Glutamatergic neuron (in vitro differentiated cells): ENCODE data around the gene IKZF2. TPM values are rescaled to one million over a fixed set of nuclear protein-coding genes. Genes with fewer than 3 reads are reported as not detected.

Source experiments
- DNase-seq: peaks from one replicate; pipeline ENCODE4 v3.0.0; 2022
- H3K27ac Mint-ChIP-seq: one replicate; pipeline ENCODE4 v1.8.0; 2020; ENCODE audit warnings: mild to moderate bottlenecking, mixed read lengths, inconsistent platforms; ENCODE audit not compliant: unreplicated experiment
- H3K27me3 Mint-ChIP-seq: one replicate; pipeline ENCODE4 v1.8.0; 2020; ENCODE audit warnings: mild to moderate bottlenecking, moderate library complexity, mixed read lengths, inconsistent platforms; ENCODE audit not compliant: unreplicated experiment
- H3K36me3 Mint-ChIP-seq: one replicate; pipeline ENCODE4 v1.8.0; 2020; ENCODE audit warnings: mild to moderate bottlenecking, mixed read lengths, inconsistent platforms; ENCODE audit not compliant: unreplicated experiment
- H3K4me1 Mint-ChIP-seq: one replicate; pipeline ENCODE4 v1.8.0; 2020; ENCODE audit warnings: mild to moderate bottlenecking, low read depth, mixed read lengths, inconsistent platforms; ENCODE audit not compliant: unreplicated experiment
- H3K4me3 Mint-ChIP-seq: one replicate; pipeline ENCODE4 v1.8.0; 2020; ENCODE audit warnings: mild to moderate bottlenecking, mixed read lengths, inconsistent platforms; ENCODE audit not compliant: unreplicated experiment
- H3K9me3 Mint-ChIP-seq: one replicate; pipeline ENCODE4 v1.8.0; 2020; ENCODE audit warnings: mild to moderate bottlenecking, moderate library complexity, mixed read lengths, inconsistent platforms; ENCODE audit not compliant: unreplicated experiment
- CTCF ChIP-seq: fragments of 200-600 bp; sonication (generic); IDR thresholded peaks from one replicate; pipeline ENCODE4 v1.5.0; 2021; ENCODE audit not compliant: partially characterized antibody, unreplicated experiment
- total RNA-seq: library from RNA; stranded (reverse); fragmentation: NEBNext Ultra II Directional; extraction: Animal tissue kit (Norgen Biotek cat#: 25700); gene quantifications from one replicate; pipeline ENCODE4 v1.2.1, GENCODE V29; 2021; ENCODE audit not compliant: unreplicated experiment

IKZF2 gene
- total RNA-seq, 1 donor from 2014 or later: 1.8 TPM

- DNase-seq: no peak
- Mint-ChIP-seq H3K36me3 (no peaks in the 10 kb centered on the region), H3K9me3 (no peaks in the 10 kb centered on the region), H3K27ac (no peak overlapping the region), H3K4me1 (no peaks in the 10 kb centered on the region), H3K27me3 (no peaks in the 10 kb centered on the region), H3K4me3 (no peak overlapping the region)
- no peak for TF ChIP-seq CTCF
Observed at GRCh38 chr2:213101692-213102460, 49.5 kb downstream of the IKZF2 start.

DNA sequence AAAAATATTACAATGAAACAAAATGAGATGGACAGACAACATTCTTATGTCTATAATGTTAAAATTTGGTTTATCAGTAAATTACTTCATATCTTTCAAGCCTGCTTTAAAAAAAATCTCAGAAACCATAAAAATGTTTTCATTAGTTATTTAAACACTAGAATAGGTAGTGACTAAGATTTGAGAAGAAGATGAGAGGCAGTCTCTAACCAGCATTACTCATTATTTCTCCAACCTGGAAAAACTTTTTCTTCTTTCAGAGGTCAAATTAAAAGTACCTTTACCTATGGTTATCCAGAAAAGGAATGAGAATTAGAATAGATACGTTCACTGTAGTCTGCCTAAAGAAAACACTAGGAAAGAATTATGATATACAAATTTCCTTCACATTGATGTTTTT is 50.3 kb downstream of the IKZF2 start:
- no peak for TF ChIP-seq CTCF
- Mint-ChIP-seq H3K4me1 (no peaks in the 10 kb centered on the region), H3K27ac (no peak overlapping the region), H3K4me3 (no peak overlapping the region), H3K36me3 (no peaks in the 10 kb centered on the region), H3K9me3 (no peaks in the 10 kb centered on the region), H3K27me3 (no peaks in the 10 kb centered on the region)
- no peak for DNase-seq

- Mint-ChIP-seq H3K27me3 (no peaks in the 10 kb centered on the region), H3K9me3 (no peaks in the 10 kb centered on the region), H3K36me3 (no peaks in the 10 kb centered on the region), H3K27ac (no peak overlapping the region), H3K4me3 (no peak overlapping the region), H3K4me1 (no peaks in the 10 kb centered on the region)
- TF ChIP-seq CTCF: no peak
- DNase-seq: no peak
Observed at GRCh38 chr2:213098612-213099011, 52.8 kb downstream of the IKZF2 start.

- no peak for TF ChIP-seq CTCF
- Mint-ChIP-seq H3K9me3 (no peaks in the 10 kb centered on the region), H3K4me3 (no peak overlapping the region), H3K27ac (no peak overlapping the region), H3K4me1 (no peaks in the 10 kb centered on the region), H3K27me3 (no peaks in the 10 kb centered on the region), H3K36me3 (no peaks in the 10 kb centered on the region)
- DNase-seq: no peak
Observed at GRCh38 chr2:213091765-213092164, 59.6 kb downstream of the IKZF2 start.

GRCh38 chr2:213090772-213091171 is 60.6 kb downstream of the IKZF2 start:
- no peak for DNase-seq
- Mint-ChIP-seq H3K27me3 (no peaks in the 10 kb centered on the region), H3K4me1 (no peaks in the 10 kb centered on the region), H3K4me3 (no peak overlapping the region), H3K27ac (no peak overlapping the region), H3K36me3 (no peaks in the 10 kb centered on the region), H3K9me3 (no peaks in the 10 kb centered on the region)
- no peak for TF ChIP-seq CTCF
